Breast epithelium (tissue), 4 donors: ENCODE measurements around the gene MAPKAP1. TPM values are rescaled to one million over a fixed set of nuclear protein-coding genes. Genes with fewer than 3 reads are reported as not detected.

Experiments
- DNase-seq, 2 donors: peaks; one replicate each; pipeline ENCODE4 v3.0.0-alpha.2; 2019; ENCODE audit warnings: low spot score in 2 of 2
- H3K27ac ChIP-seq, 2 donors: fragments of 200-600 bp; sonication (generic) in 1 of 2; one replicate each; pipeline ENCODE4 v1.5.1; 2016 to 2019; ENCODE audit warnings: mild to moderate bottlenecking in 1 of 2
- H3K27me3 ChIP-seq, 2 donors: fragments of 200-600 bp; sonication (generic) in 1 of 2; one replicate each; pipeline versions ENCODE4 v1.5.1 to v1.6.0; 2017 to 2019; ENCODE audit warnings: control low read depth in 1 of 2, mild to moderate bottlenecking in 1 of 2
- H3K36me3 ChIP-seq: fragments of 200-600 bp; one replicate; pipeline ENCODE4 v1.5.1; 2019
- H3K4me1 ChIP-seq, 2 donors: fragments of 200-600 bp; sonication (generic); one replicate each; pipeline ENCODE4 v1.5.1; 2016 to 2019; ENCODE audit warnings: control low read depth in 1 of 2
- H3K4me3 ChIP-seq, 3 donors: fragments of 200-600 bp; sonication (generic); 1 replicate in 2 of 3; 2 replicates in 1 of 3; pipeline ENCODE4 v1.5.1; 2016 to 2019; ENCODE audit warnings: mild to moderate bottlenecking in 3 of 3, moderate library complexity in 2 of 3
- H3K9me3 ChIP-seq, 2 donors: fragments of 200-600 bp; sonication (generic) in 1 of 2; one replicate each; pipeline ENCODE4 v1.5.1; 2016 to 2019; ENCODE audit warnings: control low read depth in 1 of 2
- POLR2A ChIP-seq: fragments of 450-650 bp; IDR thresholded peaks from one replicate; pipeline ENCODE4 v1.6.1; 2016; ENCODE audit warnings: antibody characterized with exemption, mild to moderate bottlenecking, moderate library complexity
- POLR2AphosphoS5 ChIP-seq, 3 donors: sonication (generic); formaldehyde crosslinking; IDR thresholded peaks; one replicate each; pipeline ENCODE4 v1.6.1; 2017; ENCODE audit warnings: antibody characterized with exemption in 3 of 3
- intact Hi-C: fragments of 100-400 bp; cut with DNase I; formaldehyde crosslinking; loops from one replicate; pipeline ENCODE4 v1.15.1; 2023; ENCODE audit warnings: low total_unique reads
- total RNA-seq, 3 donors: library from RNA; depleted of rRNA; stranded (reverse); fragments of >200 nt; gene quantifications; one replicate each; pipeline ENCODE4 v1.1.0, GENCODE V29; 2016
- TF ChIP-seq, protein P1 (sequence below), 3 donors: fragments of 450-650 bp; IDR thresholded peaks; one replicate each; pipeline ENCODE4 v1.5.1; 2016 to 2017; ENCODE audit warnings: antibody characterized with exemption in 3 of 3, mild to moderate bottlenecking in 3 of 3, moderate library complexity in 3 of 3

The MAPKAP1 gene
- total RNA-seq, 3 donors from 2014 or later = 61.3 to 81.9 (median 78.6) TPM

DNA sequence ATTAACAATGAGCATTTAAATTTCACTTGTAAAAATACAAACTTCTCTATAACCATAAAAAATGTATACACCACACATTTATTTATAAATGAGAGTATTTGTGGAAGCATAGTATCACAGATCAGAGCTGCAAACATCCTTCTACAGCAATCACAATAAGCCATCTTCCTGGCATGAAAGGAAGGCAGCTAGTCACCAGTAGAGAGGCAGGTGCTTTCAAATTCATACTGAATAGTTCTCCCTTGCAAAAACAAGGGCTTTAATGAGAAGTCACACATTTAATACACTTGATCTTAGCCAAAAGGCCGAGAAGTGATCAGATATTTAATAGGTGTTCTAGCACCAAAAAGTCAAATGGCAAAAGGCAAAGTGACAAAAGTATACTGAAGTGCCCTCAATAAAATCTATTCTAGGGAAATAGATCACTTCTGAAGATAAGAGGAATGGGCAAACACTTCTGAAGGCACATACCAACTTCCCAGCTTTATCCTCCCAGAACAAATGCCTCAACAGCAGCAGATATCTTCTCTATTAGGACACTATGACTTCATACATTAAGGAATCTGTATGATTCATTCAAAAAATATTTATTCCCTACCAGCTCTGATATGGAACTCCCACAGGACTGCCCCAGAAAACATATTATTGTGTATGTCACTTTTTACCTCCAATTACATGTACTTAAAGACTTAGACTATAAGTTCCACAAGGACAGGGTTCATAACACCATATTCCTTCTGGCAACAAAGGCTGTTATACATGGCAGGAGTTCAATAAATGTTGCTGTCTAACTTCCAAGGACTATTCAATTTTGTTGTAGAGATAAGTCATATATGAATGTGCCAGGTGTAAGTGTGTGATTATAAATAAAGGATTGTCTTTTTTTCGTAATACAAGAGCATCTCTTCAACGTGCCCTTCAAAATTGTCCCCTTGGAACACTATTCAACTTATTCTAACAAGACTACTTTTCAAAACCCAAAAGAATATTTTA lies 31.7 kb downstream of the MAPKAP1 start:
- Histone ChIP-seq H3K27me3 (no peaks in the 10 kb centered on the region), H3K9me3 (no peaks in the 10 kb centered on the region), H3K4me3 (no peak overlapping the region), H3K27ac (peak overlapping the region in 1 of 2 donors; percentile 42), H3K4me1 (no peaks in the 10 kb centered on the region), H3K36me3 (no peaks in the 10 kb centered on the region)
- intact Hi-C loops = no loop called here
- no peak for DNase-seq
- no peak for TF ChIP-seq POLR2AphosphoS5 (IDR thresholded peaks at IDR 0.05)

DNA sequence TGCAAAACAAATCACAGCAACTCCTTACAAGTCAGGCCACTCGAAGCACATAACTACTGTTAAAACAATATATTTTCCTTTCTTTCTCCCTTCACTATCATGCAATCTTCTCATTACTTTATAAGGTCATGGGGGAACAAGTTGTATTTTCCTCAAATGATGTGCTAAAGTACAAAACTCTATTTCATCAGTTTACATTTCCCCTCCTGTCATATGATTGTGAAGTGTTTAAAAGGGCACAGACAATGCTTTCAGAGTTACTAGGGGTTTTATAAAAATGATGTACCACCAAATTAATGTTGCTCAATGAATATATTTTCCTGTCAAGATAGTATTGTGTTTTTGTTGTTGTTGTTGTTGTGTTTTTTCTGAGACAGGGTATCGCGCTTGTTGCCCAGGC lies 34.1 kb downstream of the MAPKAP1 start:
- no peak for DNase-seq
- intact Hi-C loops = no loop called here
- Histone ChIP-seq H3K36me3 (no peaks in the 10 kb centered on the region), H3K27ac (no peak overlapping the region), H3K4me1 (no peaks in the 10 kb centered on the region), H3K27me3 (no peaks in the 10 kb centered on the region), H3K4me3 (no peak overlapping the region), H3K9me3 (no peaks in the 10 kb centered on the region)
- TF ChIP-seq, protein P1, sequence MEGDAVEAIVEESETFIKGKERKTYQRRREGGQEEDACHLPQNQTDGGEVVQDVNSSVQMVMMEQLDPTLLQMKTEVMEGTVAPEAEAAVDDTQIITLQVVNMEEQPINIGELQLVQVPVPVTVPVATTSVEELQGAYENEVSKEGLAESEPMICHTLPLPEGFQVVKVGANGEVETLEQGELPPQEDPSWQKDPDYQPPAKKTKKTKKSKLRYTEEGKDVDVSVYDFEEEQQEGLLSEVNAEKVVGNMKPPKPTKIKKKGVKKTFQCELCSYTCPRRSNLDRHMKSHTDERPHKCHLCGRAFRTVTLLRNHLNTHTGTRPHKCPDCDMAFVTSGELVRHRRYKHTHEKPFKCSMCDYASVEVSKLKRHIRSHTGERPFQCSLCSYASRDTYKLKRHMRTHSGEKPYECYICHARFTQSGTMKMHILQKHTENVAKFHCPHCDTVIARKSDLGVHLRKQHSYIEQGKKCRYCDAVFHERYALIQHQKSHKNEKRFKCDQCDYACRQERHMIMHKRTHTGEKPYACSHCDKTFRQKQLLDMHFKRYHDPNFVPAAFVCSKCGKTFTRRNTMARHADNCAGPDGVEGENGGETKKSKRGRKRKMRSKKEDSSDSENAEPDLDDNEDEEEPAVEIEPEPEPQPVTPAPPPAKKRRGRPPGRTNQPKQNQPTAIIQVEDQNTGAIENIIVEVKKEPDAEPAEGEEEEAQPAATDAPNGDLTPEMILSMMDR (IDR thresholded peaks at IDR 0.05) = no peak
- TF ChIP-seq POLR2AphosphoS5 (IDR thresholded peaks at IDR 0.05) = no peak
- no peak for TF ChIP-seq POLR2A

DNA sequence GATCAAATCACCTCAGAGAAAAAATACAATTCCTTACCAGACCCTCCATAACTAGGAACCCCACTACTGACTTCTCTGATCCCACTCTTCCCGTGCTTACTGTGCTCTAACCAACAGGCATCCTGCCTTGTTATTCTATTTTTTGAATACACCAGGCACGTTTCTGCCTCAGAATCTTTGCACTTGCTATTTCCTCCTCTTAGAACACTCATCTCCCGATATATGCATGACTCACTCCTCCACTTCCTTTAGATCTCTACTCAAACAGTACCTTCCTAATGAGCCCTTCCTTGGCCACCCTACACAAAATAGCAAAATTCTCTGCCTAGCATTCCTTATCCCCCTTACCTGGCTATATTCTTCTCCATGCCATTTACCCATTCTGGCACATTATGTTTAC lies 43.9 kb downstream of the MAPKAP1 start:
- no peak for TF ChIP-seq POLR2A
- H3K27ac ChIP-seq = no peak overlapping the region
- no peaks in the 10 kb centered on the region for H3K9me3 ChIP-seq
- DNase-seq = no peak
- H3K36me3 ChIP-seq = no peaks in the 10 kb centered on the region
- no peaks in the 10 kb centered on the region for H3K27me3 ChIP-seq
- H3K4me3 ChIP-seq = no peak overlapping the region
- H3K4me1 ChIP-seq = no peaks in the 10 kb centered on the region
- intact Hi-C loops = no loop called here

DNA sequence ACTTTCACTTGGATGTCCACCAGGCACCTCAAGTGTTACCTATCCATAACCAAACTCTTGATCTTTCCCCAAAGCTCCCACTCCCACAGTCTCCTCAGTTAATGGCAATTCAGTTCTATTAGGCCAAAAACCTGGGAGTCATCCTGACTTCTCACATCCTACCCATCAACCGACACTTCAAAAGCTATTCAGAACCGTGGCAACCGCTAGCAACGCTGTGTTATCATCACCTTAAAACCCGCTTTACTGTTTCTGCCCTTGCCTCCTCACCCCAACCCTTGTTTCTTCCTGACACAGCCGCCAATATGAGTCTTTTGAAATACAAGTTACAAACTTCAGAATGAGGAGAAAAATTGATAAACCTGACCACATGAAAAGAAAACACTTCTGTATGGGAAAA lies 46.5 kb downstream of the MAPKAP1 start:
- no peak for DNase-seq
- no peaks in the 10 kb centered on the region for H3K9me3 ChIP-seq
- H3K27ac ChIP-seq = no peak overlapping the region
- TF ChIP-seq POLR2AphosphoS5 (IDR thresholded peaks at IDR 0.05) (no peak), POLR2A (no peak)
- TF ChIP-seq, protein P1 (IDR thresholded peaks at IDR 0.05) = no peak
- no peaks in the 10 kb centered on the region for H3K36me3 ChIP-seq
- H3K4me3 ChIP-seq = no peak overlapping the region
- H3K27me3 ChIP-seq = no peaks in the 10 kb centered on the region
- intact Hi-C loops = no loop called here
- no peaks in the 10 kb centered on the region for H3K4me1 ChIP-seq

DNA sequence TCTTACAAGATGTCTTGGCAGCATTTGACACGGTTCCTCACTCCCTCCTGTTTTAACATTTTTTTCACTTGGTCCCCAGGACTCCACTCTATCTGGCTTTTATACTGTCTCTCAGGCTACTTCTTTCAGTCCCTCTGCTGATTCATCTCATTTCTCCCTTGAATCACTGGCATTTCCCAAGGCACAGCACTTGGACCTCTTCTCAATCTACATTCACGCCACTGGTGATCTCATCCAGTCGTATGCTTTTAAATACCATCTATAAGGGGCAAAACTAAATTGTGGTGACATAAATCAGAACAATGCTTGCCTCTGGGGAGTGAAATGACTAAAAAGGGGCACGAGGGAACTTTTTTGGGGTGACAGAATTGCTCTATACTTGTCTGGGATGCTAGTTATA lies 47.1 kb downstream of the MAPKAP1 start:
- TF ChIP-seq, protein P1 (IDR thresholded peaks at IDR 0.05) = no peak
- no peak for TF ChIP-seq POLR2AphosphoS5 (IDR thresholded peaks at IDR 0.05)
- TF ChIP-seq POLR2A = no peak

DNA sequence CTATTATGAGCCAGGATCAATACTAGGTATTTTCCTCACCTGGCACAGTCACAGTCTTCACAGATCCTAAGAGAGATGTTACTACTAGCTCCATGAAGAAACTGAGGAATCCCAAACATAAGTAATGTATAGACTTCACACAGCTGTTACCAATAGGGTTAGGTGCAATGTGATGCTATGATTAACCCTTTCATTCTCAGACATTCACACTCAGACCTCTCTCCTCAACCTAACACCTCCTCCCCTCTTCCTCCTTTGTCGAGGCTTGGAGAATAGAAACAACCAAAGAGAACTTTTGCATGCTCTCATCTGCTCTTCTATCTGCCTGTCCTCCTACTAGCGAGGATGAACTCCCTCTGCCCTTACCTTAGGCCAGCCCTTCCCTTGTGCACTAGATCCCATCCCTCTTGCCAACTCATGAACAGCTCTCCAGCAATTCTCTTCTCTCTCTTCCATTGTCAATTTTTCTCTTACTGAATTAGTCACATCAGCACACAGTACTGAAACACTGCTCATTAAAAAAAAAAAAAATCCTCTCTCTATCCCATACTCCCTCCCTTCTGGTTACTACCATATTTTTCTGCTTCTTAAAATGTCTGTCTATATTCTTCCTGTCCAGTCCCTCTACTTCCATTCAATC lies 47.7 kb downstream of the MAPKAP1 start:
- Histone ChIP-seq H3K9me3 (no peaks in the 10 kb centered on the region), H3K27ac (no peak overlapping the region), H3K4me1 (no peaks in the 10 kb centered on the region), H3K27me3 (no peaks in the 10 kb centered on the region), H3K4me3 (no peak overlapping the region), H3K36me3 (no peaks in the 10 kb centered on the region)
- intact Hi-C loops = no loop called here
- TF ChIP-seq, protein P1 (IDR thresholded peaks at IDR 0.05) = no peak
- TF ChIP-seq POLR2A (no peak), POLR2AphosphoS5 (IDR thresholded peaks at IDR 0.05) (no peak)
- no peak for DNase-seq

More for the DNA sequence above, 47.1 kb downstream of the MAPKAP1 start:
- Histone ChIP-seq H3K4me1 (no peaks in the 10 kb centered on the region), H3K36me3 (no peaks in the 10 kb centered on the region), H3K4me3 (no peak overlapping the region), H3K27me3 (no peaks in the 10 kb centered on the region), H3K27ac (no peak overlapping the region), H3K9me3 (no peaks in the 10 kb centered on the region)
- intact Hi-C loops = no loop called here
- DNase-seq = no peak
